Activated naive CD4-positive, alpha-beta T cell treated with anti-CD3 and anti-CD28 coated beads for 36 hours (primary cell): Measurements from ENCODE around the gene SFXN1. TPM values are rescaled to one million over a fixed set of nuclear protein-coding genes. Genes with fewer than 3 reads are reported as not detected.
"Not testable (repeated sequence)": the region's sequence is repeated elsewhere in the genome, so short reads cannot be mapped to it uniquely, and the experiment has no call there.

Experiments used
- CTCF ChIA-PET: fragments of 350-600 bp; sonication (Branson Sonifier 250); formaldehyde crosslinking; loops from one replicate; lab custom pipeline; 2021; ENCODE audit warnings: antibody characterized with exemption; lab: Charles Lee
- DNase-seq: peaks from one replicate; pipeline ENCODE4 v3.0.0-alpha.2; 2020
- H3K27ac Mint-ChIP-seq: one replicate; pipeline ENCODE4 v1.8.0; 2021; ENCODE audit warnings: mild to moderate bottlenecking, mixed read lengths
- H3K27me3 Mint-ChIP-seq: one replicate; pipeline ENCODE4 v1.8.0; 2021; ENCODE audit warnings: low read depth, mixed read lengths
- H3K36me3 Mint-ChIP-seq: one replicate; pipeline ENCODE4 v1.8.0; 2021; ENCODE audit warnings: low read depth, mixed read lengths
- H3K4me1 Mint-ChIP-seq: one replicate; pipeline ENCODE4 v1.8.0; 2021; ENCODE audit warnings: low read depth, mixed read lengths
- H3K4me3 Mint-ChIP-seq: one replicate; pipeline ENCODE4 v1.8.0; 2021; ENCODE audit warnings: mild to moderate bottlenecking, moderate library complexity, mixed read lengths
- H3K9me3 Mint-ChIP-seq: one replicate; pipeline ENCODE4 v1.8.0; 2021; ENCODE audit warnings: mixed read lengths
- intact Hi-C: fragments of 100-400 bp; cut with micrococcal nuclease; formaldehyde crosslinking; loops from one replicate; pipeline ENCODE4 v1.15.1; 2023
- total RNA-seq, 2 experiments: library from RNA; stranded (reverse); gene quantifications; one replicate each; pipeline ENCODE4 v1.2.3, GENCODE V29; 2021

The SFXN1 gene
- total RNA-seq, 2 experiments from 2014 or later = 350 to 358 TPM

- Mint-ChIP-seq H3K36me3 (peaks cover 79% of the 10 kb centered on the region), H3K9me3 (no peaks in the 10 kb centered on the region), H3K27ac (peak overlapping the region; percentile 14), H3K27me3 (no peaks in the 10 kb centered on the region), H3K4me3 (no peak overlapping the region), H3K4me1 (peaks cover 87% of the 10 kb centered on the region)
- CTCF ChIA-PET = no interaction called here
- intact Hi-C loops = no loop called here
- DNase-seq = no peak
These were observed 6.0 kb downstream of the SFXN1 start for GRCh38 chr5:175484322-175484721.

GRCh38 chr5:175484829-175485228 lies 6.5 kb downstream of the SFXN1 start:
- H3K4me3 Mint-ChIP-seq = no peak overlapping the region
- CTCF ChIA-PET = no interaction called here
- no peaks in the 10 kb centered on the region for H3K9me3 Mint-ChIP-seq
- intact Hi-C loops = no loop called here
- peaks cover 90% of the 10 kb centered on the region for H3K4me1 Mint-ChIP-seq
- no peak for DNase-seq
- no peaks in the 10 kb centered on the region for H3K27me3 Mint-ChIP-seq
- peaks cover 78% of the 10 kb centered on the region for H3K36me3 Mint-ChIP-seq
- no peak overlapping the region for H3K27ac Mint-ChIP-seq

- no peak for DNase-seq
- H3K27ac Mint-ChIP-seq = no peak overlapping the region
- CTCF ChIA-PET = no interaction called here
- H3K9me3 Mint-ChIP-seq = no peaks in the 10 kb centered on the region
- no peak overlapping the region for H3K4me3 Mint-ChIP-seq
- peaks cover 89% of the 10 kb centered on the region for H3K4me1 Mint-ChIP-seq
- no peaks in the 10 kb centered on the region for H3K27me3 Mint-ChIP-seq
- intact Hi-C loops = no loop called here
- peaks cover 74% of the 10 kb centered on the region for H3K36me3 Mint-ChIP-seq
These were observed 7.3 kb downstream of the SFXN1 start for GRCh38 chr5:175485631-175486030.

- H3K4me1 Mint-ChIP-seq = peaks cover 77% of the 10 kb centered on the region
- DNase-seq = no peak
- CTCF ChIA-PET = no interaction called here
- peaks cover 65% of the 10 kb centered on the region for H3K36me3 Mint-ChIP-seq
- intact Hi-C loops = no loop called here
- H3K27ac Mint-ChIP-seq = no peak overlapping the region
- H3K4me3 Mint-ChIP-seq = no peak overlapping the region
- H3K27me3 Mint-ChIP-seq = no peaks in the 10 kb centered on the region
- no peaks in the 10 kb centered on the region for H3K9me3 Mint-ChIP-seq
These were observed 9.3 kb downstream of the SFXN1 start for GRCh38 chr5:175487514-175488222.

DNA sequence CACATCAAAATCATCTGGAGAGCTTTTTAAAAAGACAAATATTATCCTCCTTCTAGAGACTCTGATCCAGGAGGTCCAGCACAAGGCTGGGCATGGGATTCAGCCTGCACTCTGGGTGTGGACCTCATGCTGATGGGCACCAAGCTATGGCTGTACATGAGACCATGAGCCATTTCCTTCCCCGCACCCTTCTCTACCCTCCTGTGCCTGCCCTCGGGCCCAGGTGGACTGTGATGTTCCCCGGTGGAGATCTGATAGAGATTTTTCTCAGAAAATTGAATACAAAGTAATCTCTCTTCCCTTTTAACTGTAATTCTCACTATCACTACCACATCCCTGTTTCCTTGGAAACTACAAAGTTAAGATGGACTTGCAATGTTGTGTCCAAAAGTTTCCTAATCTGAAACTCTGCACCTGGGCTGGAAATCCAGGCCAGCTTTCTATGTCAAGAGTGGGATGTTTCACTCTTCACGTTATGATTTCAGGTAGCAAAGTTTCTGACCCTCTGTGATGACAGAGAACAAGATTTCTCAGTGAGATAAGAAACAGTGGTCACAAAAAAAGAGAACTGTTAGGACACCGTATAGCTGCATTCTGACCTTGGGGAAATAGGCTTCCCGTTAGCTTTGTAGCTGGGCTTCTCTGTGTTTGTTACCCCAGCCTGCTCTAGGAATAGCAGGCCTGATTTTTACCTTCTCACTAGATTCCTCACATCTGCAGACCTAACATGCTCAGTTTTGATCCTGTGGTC lies 11.5 kb downstream of the SFXN1 start:
- no peak for DNase-seq
- Mint-ChIP-seq H3K4me1 (peaks cover 74% of the 10 kb centered on the region), H3K4me3 (no peak overlapping the region), H3K9me3 (no peaks in the 10 kb centered on the region), H3K27ac (peak overlapping the region; percentile 3), H3K27me3 (no peaks in the 10 kb centered on the region), H3K36me3 (peaks cover 61% of the 10 kb centered on the region)
- intact Hi-C loops = no loop called here
- CTCF ChIA-PET = interaction anchor here (0.7 kb wide), 1 partner anchor 44 kb away, joined by 4 read pairs; no protein-coding TSS in a partner anchor

GRCh38 chr5:175491223-175491622 lies 12.9 kb downstream of the SFXN1 start:
- no peak overlapping the region for H3K27ac Mint-ChIP-seq
- no peak overlapping the region for H3K4me3 Mint-ChIP-seq
- intact Hi-C loops = no loop called here
- peaks cover 70% of the 10 kb centered on the region for H3K4me1 Mint-ChIP-seq
- CTCF ChIA-PET = interaction anchor here (0.6 kb wide), 1 partner anchor 1457 kb away, joined by 6 read pairs; no protein-coding TSS in a partner anchor
- H3K9me3 Mint-ChIP-seq = no peaks in the 10 kb centered on the region
- H3K27me3 Mint-ChIP-seq = no peaks in the 10 kb centered on the region
- H3K36me3 Mint-ChIP-seq = peaks cover 57% of the 10 kb centered on the region
- no peak for DNase-seq

DNA sequence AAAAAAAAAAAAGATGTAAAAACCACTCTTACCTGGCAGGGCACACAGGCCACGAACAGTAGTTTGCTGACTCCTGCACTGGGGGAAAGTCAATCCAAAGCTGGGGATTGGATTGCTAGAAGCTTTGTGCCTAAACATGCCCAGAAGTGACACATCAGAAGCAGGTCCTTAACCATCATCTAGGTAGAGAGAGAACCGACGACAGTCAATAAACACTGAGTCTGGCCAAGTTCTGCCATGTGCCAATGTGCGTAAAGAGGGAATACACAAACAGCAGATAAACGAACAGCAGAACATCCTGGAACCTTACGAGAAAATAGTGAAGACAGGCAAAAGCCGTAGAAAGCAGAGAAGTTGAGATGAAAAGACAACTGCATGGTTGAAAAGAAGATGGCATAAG lies 14.9 kb downstream of the SFXN1 start:
- H3K4me3 Mint-ChIP-seq = no peak overlapping the region
- H3K36me3 Mint-ChIP-seq = peaks cover 58% of the 10 kb centered on the region
- intact Hi-C loops = no loop called here
- H3K9me3 Mint-ChIP-seq = no peaks in the 10 kb centered on the region
- no peaks in the 10 kb centered on the region for H3K27me3 Mint-ChIP-seq
- H3K4me1 Mint-ChIP-seq = peaks cover 69% of the 10 kb centered on the region
- DNase-seq = no peak
- CTCF ChIA-PET = no interaction called here
- peak overlapping the region; percentile 43 for H3K27ac Mint-ChIP-seq

- H3K9me3 Mint-ChIP-seq = no peaks in the 10 kb centered on the region
- intact Hi-C loops = loop anchor here (1.0 kb wide), 1 partner anchor 13 kb away; no protein-coding TSS in a partner anchor
- peaks cover 56% of the 10 kb centered on the region for H3K36me3 Mint-ChIP-seq
- no peak overlapping the region for H3K4me3 Mint-ChIP-seq
- no peak for DNase-seq
- CTCF ChIA-PET = interaction anchor here (1.3 kb wide), 1 partner anchor 203 kb away, joined by 3 read pairs; no protein-coding TSS in a partner anchor
- peaks cover 67% of the 10 kb centered on the region for H3K4me1 Mint-ChIP-seq
- H3K27me3 Mint-ChIP-seq = no peaks in the 10 kb centered on the region
- H3K27ac Mint-ChIP-seq = peak overlapping the region; percentile 43
These were observed 15.4 kb downstream of the SFXN1 start for GRCh38 chr5:175493726-175494125.

DNA sequence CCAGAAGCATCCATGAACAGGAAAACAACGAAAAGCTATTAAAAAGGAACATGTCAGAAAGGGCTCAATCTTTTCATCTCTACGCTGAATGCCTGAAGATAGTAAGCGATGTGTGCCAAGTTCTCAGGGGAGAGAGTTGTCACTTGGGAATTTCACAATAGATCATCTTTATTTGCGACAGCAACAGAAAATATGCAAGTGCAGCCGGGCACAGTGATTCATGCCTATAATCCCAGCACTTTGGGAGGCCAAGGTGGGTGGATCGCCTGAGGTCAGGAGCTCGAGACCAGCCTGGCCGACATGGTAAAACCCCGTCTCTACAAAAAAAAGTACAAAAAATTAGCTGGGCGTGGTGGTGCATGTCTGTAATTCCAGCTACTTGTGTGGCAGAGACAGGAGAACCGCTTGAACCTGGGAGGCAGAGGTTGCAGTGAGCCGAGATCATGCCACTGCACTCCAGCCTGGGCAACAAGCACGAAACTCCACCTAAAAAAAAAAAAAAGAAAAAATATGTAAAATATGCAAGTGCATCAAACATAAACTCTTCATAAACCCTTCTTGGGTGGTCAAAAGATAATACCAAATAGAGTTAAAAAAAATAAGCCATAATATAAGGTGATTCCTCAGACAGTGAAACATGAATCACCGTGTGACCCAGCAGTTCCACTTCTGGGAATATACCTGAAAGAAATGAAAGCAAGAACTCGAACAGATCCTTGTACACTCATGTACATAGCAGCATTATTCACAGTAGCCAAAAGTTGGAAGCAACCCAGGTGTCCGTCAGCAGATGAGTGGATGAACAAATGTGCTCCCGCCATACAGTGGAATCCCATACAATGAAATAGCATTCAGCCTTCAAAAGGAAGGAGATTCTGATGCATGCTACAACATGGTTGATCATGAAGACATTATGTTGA lies 16.2 kb downstream of the SFXN1 start:
- intact Hi-C loops = loop anchor here (1.0 kb wide), 2 partner anchors 14 to 27 kb away; no protein-coding TSS in a partner anchor
- peak overlapping the region; percentile 1 for H3K4me3 Mint-ChIP-seq
- H3K36me3 Mint-ChIP-seq = peaks cover 58% of the 10 kb centered on the region
- no peaks in the 10 kb centered on the region for H3K27me3 Mint-ChIP-seq
- H3K27ac Mint-ChIP-seq = peak overlapping the region; percentile 80
- H3K9me3 Mint-ChIP-seq = no peaks in the 10 kb centered on the region
- CTCF ChIA-PET = interaction anchor here (1.3 to 1.4 kb wide), 2 partner anchors 16 to 202 kb away, joined by 3 to 4 read pairs; partner anchors contain the start of gene SFXN1
- peaks cover 67% of the 10 kb centered on the region for H3K4me1 Mint-ChIP-seq
- DNase-seq = peak; percentile 62

DNA sequence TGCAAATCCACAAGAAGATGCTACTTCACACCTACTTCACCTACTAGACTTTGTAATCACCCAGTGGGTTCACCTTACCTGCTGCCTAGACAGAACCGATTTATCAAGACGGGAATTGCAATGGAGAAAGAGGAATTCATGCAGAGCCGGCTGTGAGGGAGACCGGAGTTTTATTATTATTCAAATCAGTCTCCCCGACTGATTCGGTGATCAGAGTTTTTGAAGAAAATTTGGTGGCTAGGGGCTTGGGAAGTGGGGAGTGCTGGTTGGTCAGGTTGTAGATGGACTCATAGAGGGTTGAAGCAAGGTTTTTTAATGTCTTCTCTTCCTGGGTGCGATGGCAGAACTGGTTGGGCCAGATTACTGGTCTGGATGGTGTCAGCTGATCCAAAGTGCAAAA lies 23.4 kb downstream of the SFXN1 start:
- intact Hi-C loops = no loop called here
- CTCF ChIA-PET = no interaction called here
- Mint-ChIP-seq H3K27ac (peak overlapping the region; percentile 61), H3K4me3 (no peak overlapping the region), H3K9me3 (peaks cover 5% of the 10 kb centered on the region), H3K4me1 (peaks cover 63% of the 10 kb centered on the region), H3K27me3 (no peaks in the 10 kb centered on the region), H3K36me3 (peaks cover 74% of the 10 kb centered on the region)
- no peak for DNase-seq

GRCh38 chr5:175507671-175508070 lies 29.3 kb downstream of the SFXN1 start:
- DNase-seq = peak; percentile 69

DNA sequence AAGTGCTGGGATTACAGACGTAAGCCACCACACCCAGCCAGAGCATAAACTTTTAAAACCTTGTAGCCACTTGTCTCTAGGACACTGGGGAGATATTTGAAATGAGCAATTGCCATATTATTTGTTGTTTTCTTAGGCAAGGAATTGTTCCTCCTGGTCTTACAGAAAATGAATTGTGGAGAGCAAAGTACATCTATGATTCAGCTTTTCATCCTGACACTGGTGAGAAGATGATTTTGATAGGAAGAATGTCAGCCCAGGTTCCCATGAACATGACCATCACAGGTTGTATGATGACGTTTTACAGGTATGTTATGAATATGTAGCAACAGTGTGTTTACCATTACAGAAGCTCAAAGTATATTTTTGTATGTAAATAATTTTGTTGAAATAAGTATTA lies 30.5 kb downstream of the SFXN1 start:
- intact Hi-C loops = no loop called here

More at GRCh38 chr5:175507671-175508070, 29.3 kb downstream of the SFXN1 start:
- intact Hi-C loops = loop anchor here (1.0 kb wide), 2 partner anchors 8 to 10 kb away; no protein-coding TSS in a partner anchor
- H3K27me3 Mint-ChIP-seq, H3K4me3 Mint-ChIP-seq, H3K9me3 Mint-ChIP-seq: not testable (repeated sequence)
- Mint-ChIP-seq H3K27ac (peak overlapping the region; percentile 76), H3K36me3 (peaks cover 64% of the 10 kb centered on the region), H3K4me1 (peaks cover 40% of the 10 kb centered on the region)
- CTCF ChIA-PET = interaction anchor here (0.5 to 0.6 kb wide), 2 partner anchors 193 to 985 kb away, joined by 4 to 5 read pairs; no protein-coding TSS in a partner anchor

More for the DNA sequence above, 30.5 kb downstream of the SFXN1 start:
- DNase-seq = no peak
- Mint-ChIP-seq H3K36me3 (peaks cover 65% of the 10 kb centered on the region), H3K27me3 (no peaks in the 10 kb centered on the region), H3K27ac (peak overlapping the region; percentile 26), H3K4me3 (no peak overlapping the region), H3K9me3 (peaks cover 2% of the 10 kb centered on the region), H3K4me1 (peaks cover 45% of the 10 kb centered on the region)
- CTCF ChIA-PET = no interaction called here
